Transverse colon (tissue), 4 donors: ENCODE data around the gene CCND1. TPM values are rescaled to one million over a fixed set of nuclear protein-coding genes. Genes with fewer than 3 reads are reported as not detected.

Source experiments
- DNase-seq: peaks from one replicate; pipeline ENCODE4 v3.0.0-alpha.2; 2019
- H3K27ac ChIP-seq, 4 donors: fragments of 200-600 bp; sonication (generic); 2 replicates each; pipeline ENCODE4 v1.5.1; 2016 to 2018; ENCODE audit warnings: inconsistent platforms in 4 of 4
- H3K27me3 ChIP-seq: fragments of 200-600 bp; sonication (generic); 2 replicates; pipeline ENCODE4 v1.5.1; 2017; ENCODE audit warnings: inconsistent platforms
- H3K36me3 ChIP-seq, 4 donors: fragments of 200-600 bp; sonication (generic); 2 replicates each; pipeline ENCODE4 v1.5.1; 2017 to 2019; ENCODE audit warnings: inconsistent platforms in 4 of 4
- H3K4me1 ChIP-seq, 4 donors: fragments of 200-600 bp; sonication (generic); 2 replicates each; pipeline ENCODE4 v1.5.1; 2017 to 2020; ENCODE audit warnings: inconsistent platforms in 4 of 4
- H3K4me3 ChIP-seq, 4 donors: fragments of 200-600 bp; sonication (generic); 1 replicate in 1 of 4; 2 replicates in 3 of 4; pipeline versions ENCODE4 v1.5.1 to v1.6.1; 2017 to 2019; ENCODE audit warnings: inconsistent platforms in 4 of 4
- H3K9me3 ChIP-seq, 2 donors: fragments of 200-600 bp; sonication (generic); 2 replicates each; pipeline ENCODE4 v1.5.1; 2017 to 2019; ENCODE audit warnings: inconsistent platforms in 2 of 2
- EP300 ChIP-seq: sonication (generic); formaldehyde crosslinking; IDR thresholded peaks from one replicate; pipeline ENCODE4 v1.6.1; 2017; ENCODE audit warnings: antibody characterized with exemption, low read depth
- POLR2A ChIP-seq: fragments of 450-650 bp; IDR thresholded peaks from one replicate; pipeline ENCODE4 v1.6.1; 2016; ENCODE audit warnings: antibody characterized with exemption, mild to moderate bottlenecking, moderate library complexity
- POLR2AphosphoS5 ChIP-seq, 3 donors: sonication (generic); formaldehyde crosslinking; IDR thresholded peaks; one replicate each; pipeline ENCODE4 v1.6.1; 2016; ENCODE audit warnings: antibody characterized with exemption in 3 of 3
- WGBS, 2 donors: methylation state at CpG; one replicate each; pipeline ENCODE4 v1.1.5; 2018; ENCODE audit warnings: low coverage in 1 of 2; 5-methylcytosine and 5-hydroxymethylcytosine counted together
- in situ Hi-C, 4 donors: fragments of 200-750 bp; cut with MboI; loops; one replicate each; pipeline versions ENCODE4 v1.15.0 to v1.15.1; 2017; ENCODE audit warnings: low sequenced_read_pairs in 3 of 4, low pct_ligation_motif_present in 1 of 4, low pct_unique_long_range_greater_than_20kb in 1 of 4
- intact Hi-C: fragments of 100-400 bp; cut with DNase I; formaldehyde crosslinking; loops from one replicate; pipeline ENCODE4 v1.15.1; 2023; ENCODE audit warnings: low total_unique reads
- total RNA-seq, 4 donors: library from RNA; depleted of rRNA; stranded (reverse); fragments of >200 nt; gene quantifications; one replicate each; pipeline ENCODE4 v1.1.0, GENCODE V29; 2016
- TF ChIP-seq, protein P1 (sequence below), 5 experiments: fragments of 200-600 bp in 3 of 5; fragments of 450-650 bp in 2 of 5; sonication (generic) in 3 of 5; IDR thresholded peaks; 1 replicate in 2 of 5; 2 replicates in 3 of 5; pipeline ENCODE4 v1.5.1; 2016 to 2017; ENCODE audit warnings: antibody characterized with exemption in 5 of 5, inconsistent platforms in 3 of 5, mild to moderate bottlenecking in 2 of 5, moderate library complexity in 1 of 5

Gene CCND1
- total RNA-seq, 4 donors from 2014 or later, result 26.4 to 78.0 (median 45.0) TPM

GRCh38 chr11:69644962-69645675 lies 4.2 kb downstream of the CCND1 start:
- H3K4me3 ChIP-seq, result no peak overlapping the region
- DNase-seq, result no peak
- WGBS, 2 donors, result 76% methylated on average over 16 of the region's 20 CpGs; no CpG with 5 or more reads in 1 of the 2 donors
- peak overlapping the region in 3 of 4 donors; percentile 6 to 89 (median 41) for H3K27ac ChIP-seq
- in situ Hi-C loops, result loop anchor here in 2 of 4 donors (5.0 to 25.0 kb wide), 3 partner anchors 208 to 540 kb away; partner anchors contain the start of gene MYEOV (in 1 of the 2)
- H3K4me1 ChIP-seq, result peaks cover 17 to 39% (median 34%) of the 10 kb centered on the region in 4 donors
- no peak for TF ChIP-seq POLR2A
- TF ChIP-seq, protein P1, sequence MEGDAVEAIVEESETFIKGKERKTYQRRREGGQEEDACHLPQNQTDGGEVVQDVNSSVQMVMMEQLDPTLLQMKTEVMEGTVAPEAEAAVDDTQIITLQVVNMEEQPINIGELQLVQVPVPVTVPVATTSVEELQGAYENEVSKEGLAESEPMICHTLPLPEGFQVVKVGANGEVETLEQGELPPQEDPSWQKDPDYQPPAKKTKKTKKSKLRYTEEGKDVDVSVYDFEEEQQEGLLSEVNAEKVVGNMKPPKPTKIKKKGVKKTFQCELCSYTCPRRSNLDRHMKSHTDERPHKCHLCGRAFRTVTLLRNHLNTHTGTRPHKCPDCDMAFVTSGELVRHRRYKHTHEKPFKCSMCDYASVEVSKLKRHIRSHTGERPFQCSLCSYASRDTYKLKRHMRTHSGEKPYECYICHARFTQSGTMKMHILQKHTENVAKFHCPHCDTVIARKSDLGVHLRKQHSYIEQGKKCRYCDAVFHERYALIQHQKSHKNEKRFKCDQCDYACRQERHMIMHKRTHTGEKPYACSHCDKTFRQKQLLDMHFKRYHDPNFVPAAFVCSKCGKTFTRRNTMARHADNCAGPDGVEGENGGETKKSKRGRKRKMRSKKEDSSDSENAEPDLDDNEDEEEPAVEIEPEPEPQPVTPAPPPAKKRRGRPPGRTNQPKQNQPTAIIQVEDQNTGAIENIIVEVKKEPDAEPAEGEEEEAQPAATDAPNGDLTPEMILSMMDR (IDR thresholded peaks at IDR 0.05), result no peak
- no peaks in the 10 kb centered on the region for H3K9me3 ChIP-seq
- intact Hi-C loops, result no loop called here
- no peaks in the 10 kb centered on the region for H3K36me3 ChIP-seq
- peaks cover 21% of the 10 kb centered on the region for H3K27me3 ChIP-seq

- Histone ChIP-seq H3K4me3 (no peak overlapping the region), H3K9me3 (no peaks in the 10 kb centered on the region), H3K36me3 (no peaks in the 10 kb centered on the region), H3K4me1 (peaks cover 13 to 31% (median 26%) of the 10 kb centered on the region in 4 donors), H3K27me3 (peaks cover 14% of the 10 kb centered on the region), H3K27ac (no peak overlapping the region)
- TF ChIP-seq POLR2AphosphoS5 (IDR thresholded peaks at IDR 0.05) (no peak), POLR2A (no peak), EP300 (no peak)
- TF ChIP-seq, protein P1 (IDR thresholded peaks at IDR 0.05), result no peak
- in situ Hi-C loops, result loop anchor here in 2 of 4 donors (10.0 to 25.0 kb wide), 2 partner anchors 209 to 541 kb away; no protein-coding TSS in a partner anchor
- WGBS, 2 donors, result 50 to 77% methylated on average over 2 to 30 of the region's 30 CpGs
- DNase-seq, result no peak
- intact Hi-C loops, result no loop called here
Observed at GRCh38 chr11:69645801-69646492, 5.0 kb downstream of the CCND1 start.

DNA sequence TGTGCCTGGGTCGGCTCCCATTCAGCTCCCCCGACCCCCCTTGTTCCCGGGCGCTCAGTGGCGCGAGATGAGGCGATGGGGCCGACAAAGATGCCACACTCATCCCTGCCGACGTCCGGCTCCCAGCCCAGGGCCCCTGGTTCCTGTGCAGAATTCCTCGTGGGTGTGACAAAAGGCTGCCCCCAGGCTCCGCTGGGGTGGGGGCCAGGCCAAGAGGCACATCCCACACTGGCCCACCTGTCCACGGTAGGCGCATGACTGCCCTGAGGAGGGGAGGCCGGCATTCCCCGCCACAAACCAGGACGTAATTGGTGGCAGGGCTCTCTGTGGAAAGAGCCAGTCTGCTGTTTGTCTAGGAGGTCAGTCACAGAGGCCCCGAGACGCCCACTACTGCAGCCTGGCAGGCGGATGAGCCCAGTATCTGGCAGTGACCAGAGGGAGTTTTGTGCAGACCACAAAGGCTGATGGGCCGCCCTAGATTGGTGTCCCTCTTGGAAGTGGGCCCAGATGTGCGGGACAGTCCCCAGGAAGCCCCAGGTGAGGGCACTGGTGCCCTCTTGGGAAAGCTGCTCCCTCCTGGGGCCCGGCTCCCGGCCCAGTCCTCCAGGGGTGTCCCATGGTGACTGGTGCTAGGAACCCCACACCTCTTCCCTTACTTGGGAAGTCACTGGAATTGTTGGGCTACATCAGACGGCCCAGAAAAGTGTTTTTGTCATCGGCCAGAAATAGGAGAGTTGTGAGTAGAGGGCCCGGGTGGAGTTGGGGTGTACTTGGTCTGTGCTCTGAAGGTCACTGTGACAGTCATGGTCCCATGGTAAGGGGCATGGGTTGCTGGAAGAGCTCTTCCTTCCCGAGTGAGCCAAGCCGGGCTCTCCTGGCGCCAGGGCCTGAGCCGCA lies 5.8 kb downstream of the CCND1 start:
- H3K36me3 ChIP-seq, result no peaks in the 10 kb centered on the region
- intact Hi-C loops, result no loop called here

More for the DNA sequence above, 5.8 kb downstream of the CCND1 start:
- Histone ChIP-seq H3K27ac (no peak overlapping the region), H3K9me3 (no peaks in the 10 kb centered on the region), H3K4me1 (peaks cover 13 to 27% (median 21%) of the 10 kb centered on the region in 4 donors), H3K27me3 (peaks cover 9% of the 10 kb centered on the region), H3K4me3 (no peak overlapping the region)
- TF ChIP-seq POLR2A, result no peak
- no peak for TF ChIP-seq POLR2AphosphoS5 (IDR thresholded peaks at IDR 0.05)
- TF ChIP-seq EP300, result no peak
- TF ChIP-seq, protein P1 (IDR thresholded peaks at IDR 0.05), result no peak
- in situ Hi-C loops, result loop anchor here in 2 of 4 donors (10.0 to 25.0 kb wide), 2 partner anchors 209 to 542 kb away; no protein-coding TSS in a partner anchor
- 85% methylated on average over 29 of the region's 32 CpGs; no CpG with 5 or more reads in 1 of the 2 donors for WGBS, 2 donors
- no peak for DNase-seq
